ENCODE measurements around the gene BCHE.

GRCh38 chr3:165814380-165814779 is 22.8 kb downstream of the BCHE start:
- TF ChIP-seq POLR2AphosphoS5 (IDR thresholded peaks at IDR 0.05; ENCODE audit: insufficient read depth in 1 of 2, low read depth in 1 of 2) (no peak), CTCF (IDR thresholded peaks at IDR 0.05) (no peak), POLR2A (IDR thresholded peaks at IDR 0.05) (no peak)

All from vagina (tissue), 2 donors.